HEK293T (cell line): ENCODE results near the gene ANKRD30A.
"Not testable (repeated sequence)": the region's sequence is repeated elsewhere in the genome, so short reads cannot be mapped to it uniquely, and the experiment has no call there.

Experiments used
- CTCF ChIA-PET: fragments of 350-600 bp; formaldehyde crosslinking; extraction: SDS; loops from one replicate; lab custom pipeline; 2021; ENCODE audit warnings: antibody characterized with exemption, inconsistent platforms; lab: Yijun Ruan, JAX
- POLR2A ChIA-PET: fragments of 350-600 bp; formaldehyde crosslinking; extraction: SDS; loops from one replicate; lab custom pipeline; 2020; ENCODE audit warnings: antibody characterized with exemption, inconsistent platforms; lab: Yijun Ruan, JAX
- DNase-seq: peaks from one replicate; pipeline ENCODE4 v3.0.0; 2012; ENCODE audit warnings: mixed read lengths; ENCODE audit errors: extremely low spot score
- ARNT ChIP-seq: fragments of 450-650 bp; IDR thresholded peaks from 2 replicates; pipeline ENCODE4 v1.6.1; 2017; ENCODE audit warnings: mild to moderate bottlenecking
- BHLHE40 ChIP-seq: fragments of 450-650 bp; IDR thresholded peaks from 2 replicates; pipeline ENCODE4 v1.6.1; 2016; ENCODE audit warnings: mild to moderate bottlenecking, moderate library complexity, borderline replicate concordance
- CTBP1 ChIP-seq: fragments of 450-650 bp; IDR thresholded peaks from 2 replicates; pipeline ENCODE4 v1.6.1; 2016; ENCODE audit warnings: borderline replicate concordance
- ELF4 ChIP-seq: fragments of 450-650 bp; IDR thresholded peaks from 2 replicates; pipeline ENCODE4 v1.6.1; 2017; ENCODE audit warnings: antibody characterized with exemption
- FOXA1 ChIP-seq: fragments of 450-650 bp; IDR thresholded peaks from 2 replicates; pipeline ENCODE4 v1.6.1; 2016; ENCODE audit warnings: mild to moderate bottlenecking
- FOXK2 ChIP-seq: fragments of 450-650 bp; IDR thresholded peaks from 2 replicates; pipeline ENCODE4 v1.6.1; 2016; ENCODE audit warnings: mild to moderate bottlenecking
- FOXM1 ChIP-seq: fragments of 450-650 bp; IDR thresholded peaks from 2 replicates; pipeline ENCODE4 v1.6.1; 2017; ENCODE audit warnings: mild to moderate bottlenecking, borderline replicate concordance
- HDGF ChIP-seq: fragments of 450-650 bp; IDR thresholded peaks from 2 replicates; pipeline ENCODE4 v1.6.1; 2017; ENCODE audit warnings: antibody characterized with exemption, borderline replicate concordance
- L3MBTL2 ChIP-seq: fragments of 450-650 bp; conservative IDR thresholded peaks from 2 replicates; pipeline ENCODE4 v1.6.1; 2016; ENCODE audit warnings: mild to moderate bottlenecking
- LEF1 ChIP-seq: fragments of 450-650 bp; IDR thresholded peaks from 2 replicates; pipeline ENCODE4 v1.6.1; 2017; ENCODE audit warnings: mild to moderate bottlenecking, borderline replicate concordance
- NFRKB ChIP-seq: fragments of 450-650 bp; IDR thresholded peaks from 2 replicates; pipeline ENCODE4 v1.6.1; 2016; ENCODE audit warnings: mild to moderate bottlenecking, moderate library complexity
- PKNOX1 ChIP-seq: fragments of 450-650 bp; IDR thresholded peaks from 2 replicates; pipeline ENCODE4 v1.6.1; 2016
- SP1 ChIP-seq: fragments of 450-650 bp; IDR thresholded peaks from 2 replicates; pipeline ENCODE4 v1.6.1; 2017
- SUZ12 ChIP-seq: fragments of 450-650 bp; IDR thresholded peaks from 2 replicates; pipeline ENCODE4 v1.6.1; 2016; ENCODE audit warnings: mild to moderate bottlenecking
- TARDBP ChIP-seq: fragments of 450-650 bp; IDR thresholded peaks from 2 replicates; pipeline ENCODE4 v1.6.1; 2016
- ZNF384 ChIP-seq: fragments of 450-650 bp; IDR thresholded peaks from 2 replicates; pipeline ENCODE4 v1.6.1; 2016

ANKRD30A gene

GRCh38 chr10:37124532-37124931 is 866 bp upstream of the ANKRD30A start:
- DNase-seq: no peak
- POLR2A ChIA-PET: no interaction called here
- TF ChIP-seq NFRKB (no peak), ARNT (no peak), L3MBTL2 (no peak), ZNF384 (no peak), BHLHE40 (no peak), FOXA1 (no peak), FOXK2 (no peak), HDGF (no peak), SP1 (no peak)
- CTCF ChIA-PET: no interaction called here

GRCh38 chr10:37125921-37126320 is 523 bp downstream of the ANKRD30A start:
- no peak for DNase-seq
- CTCF ChIA-PET: no interaction called here
- TF ChIP-seq NFRKB (no peak), FOXK2 (no peak), LEF1 (no peak), PKNOX1 (no peak), BHLHE40 (no peak), SUZ12 (no peak), SP1 (no peak), ELF4 (no peak), HDGF (no peak), ZNF384 (no peak), FOXA1 (no peak)
- POLR2A ChIA-PET: no interaction called here

- DNase-seq: peak; percentile 1
- CTCF ChIA-PET: no interaction called here
- POLR2A ChIA-PET: no interaction called here
- no peak for TF ChIP-seq L3MBTL2
- no peak for TF ChIP-seq NFRKB
- TF ChIP-seq FOXM1: no peak
- TF ChIP-seq LEF1: no peak
- TF ChIP-seq FOXK2: no peak
- no peak for TF ChIP-seq ZNF384
- no peak for TF ChIP-seq TARDBP
- TF ChIP-seq FOXA1: no peak
- TF ChIP-seq CTBP1: no peak
- no peak for TF ChIP-seq HDGF
- no peak for TF ChIP-seq SP1
- TF ChIP-seq ELF4: no peak
- no peak for TF ChIP-seq BHLHE40
- no peak for TF ChIP-seq SUZ12
Measured at GRCh38 chr10:37146443-37146842, 21.0 kb downstream of the ANKRD30A start.

- DNase-seq, CTCF ChIA-PET, POLR2A ChIA-PET: not testable (repeated sequence)
Measured at GRCh38 chr10:37162430-37162829, 37.0 kb downstream of the ANKRD30A start.

GRCh38 chr10:37171945-37172344 is 46.5 kb downstream of the ANKRD30A start:
- CTCF ChIA-PET, POLR2A ChIA-PET, DNase-seq: not testable (repeated sequence)

GRCh38 chr10:37178296-37178695 is 52.9 kb downstream of the ANKRD30A start:
- POLR2A ChIA-PET, CTCF ChIA-PET, DNase-seq: not testable (repeated sequence)

GRCh38 chr10:37182719-37183118 is 57.3 kb downstream of the ANKRD30A start:
- CTCF ChIA-PET, POLR2A ChIA-PET, DNase-seq: not testable (repeated sequence)

GRCh38 chr10:37206132-37206531 is 80.7 kb downstream of the ANKRD30A start:
- DNase-seq: no peak
- ChIA-PET CTCF (no interaction called here), POLR2A (no interaction called here)
- TF ChIP-seq LEF1 (no peak), FOXK2 (no peak), BHLHE40 (no peak), FOXM1 (no peak), NFRKB (no peak), ARNT (no peak), SP1 (no peak), HDGF (no peak), ELF4 (no peak), L3MBTL2 (no peak), PKNOX1 (no peak)
